ENCODE measurements around the gene ANKRD33B. TPM values are rescaled to one million over a fixed set of nuclear protein-coding genes. Genes with fewer than 3 reads are reported as not detected.
A peak's percentile ranks its signal among the peaks of the same experiment; 100 is the strongest.
"Not testable (repeated sequence)": the region's sequence is repeated elsewhere in the genome, so short reads cannot be mapped to it uniquely, and the experiment has no call there.

The ANKRD33B gene
- polyA plus RNA-seq (ENCODE audit: insufficient read length), result 1.5 TPM
- long read RNA-seq, donor 1, result 0 reads
- long read RNA-seq, donor 2, full-length matches to known transcripts, result 1 of 1 reads
- long read RNA-seq, donor 2, partial matches to known transcripts, result 0 of 1 reads
- long read RNA-seq, donor 2, other reads (novel, unspliced or antisense), result 0 of 1 reads
- long read RNA-seq, donor 3, result 0 reads
- long read RNA-seq, donor 4, result 0 reads
- long read RNA-seq, donor 5, result 0 reads
- long read RNA-seq, donor 6, result 0 reads
- long read RNA-seq, donor 7, result 0 reads
- long read RNA-seq, donor 8, result 0 reads

DNA sequence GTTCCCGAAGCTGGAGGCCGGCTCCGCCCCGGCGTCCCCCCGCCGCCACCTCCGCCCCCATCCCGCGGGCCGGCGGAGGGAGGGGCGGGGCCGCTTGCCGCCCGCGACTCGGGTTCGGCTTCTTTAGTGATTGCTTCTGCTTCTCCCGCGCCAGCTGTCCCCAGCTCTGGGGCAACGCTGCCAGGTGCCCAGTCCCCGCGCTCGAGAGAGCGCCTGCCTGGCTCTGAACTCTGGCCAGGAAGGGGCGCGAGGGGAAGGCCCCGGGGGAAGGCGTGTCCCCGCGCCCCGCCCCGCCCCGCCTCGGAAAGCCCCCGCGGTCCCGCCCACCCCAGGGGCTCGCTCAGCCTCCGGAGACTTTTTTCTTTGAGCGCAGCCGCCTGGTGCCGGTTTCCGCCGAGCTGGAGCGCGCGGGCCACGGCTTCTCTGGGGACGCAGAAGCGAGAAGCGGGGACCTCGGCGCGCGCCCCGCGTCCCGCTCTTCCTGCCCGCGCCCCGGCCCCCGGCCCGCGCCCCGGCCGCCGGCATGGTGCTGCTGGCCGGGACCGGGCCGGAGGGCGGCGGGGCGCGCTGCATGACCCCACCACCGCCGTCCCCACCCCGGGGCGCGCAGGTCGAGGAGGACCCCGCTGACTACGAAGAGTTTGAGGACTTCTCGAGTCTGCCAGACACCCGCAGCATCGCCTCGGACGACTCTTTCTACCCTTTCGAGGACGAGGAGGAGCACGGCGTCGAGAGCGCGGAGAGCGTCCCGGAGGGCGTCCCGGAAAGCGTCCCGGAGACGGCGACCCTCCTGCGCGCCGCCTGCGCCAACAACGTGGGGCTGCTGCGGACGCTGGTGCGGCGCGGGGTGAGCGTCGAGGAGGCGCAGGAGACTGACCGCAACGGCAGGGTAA, at the start of gene ANKRD33B:
Gene ANKRD33B, plus strand, starts transcription at position 126 of the 893 bp plus-strand sequence. Its CDS starts 398 bp downstream, at position 524.
- peak; percentile 59 for DNase-seq

DNA sequence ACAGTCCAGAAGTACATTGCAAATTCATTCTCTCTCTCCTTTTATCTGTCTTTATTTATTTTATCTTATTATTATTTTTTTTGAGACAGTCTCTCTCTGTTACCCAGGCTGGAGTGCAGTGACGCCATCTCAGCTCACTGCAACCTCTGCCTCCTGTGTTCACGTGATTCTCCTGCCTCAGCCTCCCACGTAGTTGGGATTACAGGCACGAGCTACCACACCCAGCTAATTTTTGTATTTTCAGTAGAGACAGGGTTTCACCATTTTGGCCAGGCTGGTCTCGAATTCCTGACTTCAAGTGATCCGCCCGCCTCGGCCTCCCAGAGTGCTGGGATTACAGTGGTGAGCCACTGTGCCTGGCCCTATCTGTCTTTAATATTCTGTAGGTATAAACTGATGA, 49.3 kb upstream of the ANKRD33B start:
- not testable (repeated sequence) for DNase-seq

DNA sequence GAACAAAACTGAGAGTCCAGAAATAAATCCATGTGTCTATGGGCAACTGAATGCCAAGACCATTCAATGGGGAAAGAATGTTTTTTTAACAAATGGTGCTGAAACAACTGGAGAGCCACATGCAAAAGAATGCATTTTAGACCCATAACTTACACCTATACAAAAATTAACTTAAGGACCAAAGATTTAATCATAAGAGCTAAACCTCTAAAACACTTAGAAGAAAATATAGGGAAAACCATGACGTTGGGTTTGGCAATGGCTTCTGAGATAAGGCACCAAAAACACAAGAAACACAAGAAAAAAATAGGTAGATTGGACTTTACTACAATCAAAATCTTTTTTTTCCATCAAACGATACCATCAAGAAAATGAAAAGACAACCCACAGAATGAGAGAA, 48.4 kb upstream of the ANKRD33B start:
- DNase-seq, result no peak

DNA sequence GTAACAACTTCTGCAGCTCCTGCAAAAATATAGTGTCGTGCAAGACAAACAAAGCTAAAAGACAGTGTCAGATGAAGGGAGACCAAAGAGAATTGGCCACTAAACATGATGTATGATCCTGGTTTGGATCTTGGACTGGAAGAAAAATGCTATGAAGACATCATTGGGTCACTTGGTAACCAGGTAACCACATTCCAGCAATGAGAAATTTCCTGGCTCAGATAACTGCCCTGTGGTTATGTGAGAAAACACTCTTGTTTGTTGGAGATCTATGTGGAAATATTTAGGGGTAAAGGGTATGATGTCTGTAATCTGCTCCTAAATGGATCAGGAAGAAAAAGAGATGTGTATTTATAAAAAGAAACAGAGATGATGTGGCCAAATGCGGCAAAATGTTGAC, 45.5 kb upstream of the ANKRD33B start:
- DNase-seq, result no peak

DNA sequence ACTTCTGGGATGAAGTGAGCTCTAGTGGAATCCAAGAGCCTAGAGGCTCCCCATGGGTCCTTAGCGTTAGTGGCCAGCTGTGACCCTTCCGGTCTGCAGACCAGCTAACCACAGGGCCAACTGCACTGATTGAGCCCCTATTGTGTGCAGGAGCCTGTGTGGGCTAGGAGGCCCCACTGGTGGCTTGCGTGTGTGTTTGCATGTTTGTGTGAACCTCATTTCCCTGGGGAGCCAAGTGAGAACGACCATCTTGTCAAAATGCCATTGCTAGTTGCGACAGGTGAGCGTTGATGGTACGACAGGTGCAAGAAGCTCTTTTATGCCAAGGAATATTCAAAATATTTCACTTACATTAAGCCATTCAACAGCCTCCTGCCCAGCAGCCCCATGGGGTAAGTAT, 44.1 kb upstream of the ANKRD33B start:
- no peak for DNase-seq

DNA sequence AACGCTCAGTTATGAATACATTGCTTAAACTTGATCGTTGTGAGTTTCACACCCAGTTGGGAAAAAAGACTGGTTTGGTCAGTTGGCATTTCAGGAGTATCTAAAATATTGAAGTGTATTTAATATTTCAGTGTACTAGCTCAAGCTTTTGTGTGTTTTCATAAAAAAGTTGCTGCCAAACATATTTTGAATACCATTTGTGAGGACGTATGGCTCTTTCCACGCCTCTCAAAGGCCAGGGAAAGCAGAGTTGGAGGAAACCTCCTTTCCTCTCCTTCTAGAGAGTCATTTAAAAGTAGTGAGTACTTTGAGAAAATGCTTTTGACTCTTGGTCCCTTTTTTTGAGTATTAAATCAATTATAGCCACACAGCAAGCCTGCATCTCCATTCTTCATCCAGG, 43.2 kb upstream of the ANKRD33B start:
- DNase-seq, result no peak

DNA sequence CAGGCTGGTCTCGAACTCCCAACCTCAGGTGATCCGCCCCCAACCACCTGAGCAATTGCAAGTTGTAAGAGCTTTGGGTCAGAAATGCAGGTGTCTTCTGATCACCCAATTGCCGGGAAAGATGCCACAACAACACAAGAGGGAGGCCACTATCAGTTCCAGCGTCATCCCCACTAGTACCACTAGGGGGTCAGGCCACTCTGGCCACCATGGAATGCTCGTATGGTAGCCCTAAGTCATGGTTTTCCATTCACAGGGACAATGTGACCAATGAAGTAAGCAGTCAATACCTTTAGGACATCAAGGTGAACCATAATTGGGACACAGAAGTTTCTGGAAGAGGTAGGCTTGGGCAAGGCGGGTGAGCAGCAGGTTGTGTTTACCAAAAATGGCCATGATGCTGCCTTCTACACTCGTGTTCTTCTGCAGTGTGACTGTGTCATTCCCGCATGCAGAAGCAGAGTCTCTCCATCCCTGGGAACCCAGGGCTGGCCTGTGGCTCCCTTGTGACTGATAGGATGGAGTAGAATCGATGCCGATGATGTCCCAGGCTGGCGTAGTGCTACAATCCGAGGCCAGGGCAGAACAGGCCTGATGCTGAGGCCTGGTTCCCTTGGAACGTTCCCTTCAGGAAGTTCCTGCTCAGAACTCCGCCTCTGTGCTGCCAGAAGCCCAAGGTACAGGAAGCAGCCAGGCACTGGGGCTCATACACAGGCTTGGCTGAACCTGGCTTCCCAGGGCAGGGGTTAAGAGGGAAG, 42.2 kb upstream of the ANKRD33B start:
- no peak for DNase-seq

DNA sequence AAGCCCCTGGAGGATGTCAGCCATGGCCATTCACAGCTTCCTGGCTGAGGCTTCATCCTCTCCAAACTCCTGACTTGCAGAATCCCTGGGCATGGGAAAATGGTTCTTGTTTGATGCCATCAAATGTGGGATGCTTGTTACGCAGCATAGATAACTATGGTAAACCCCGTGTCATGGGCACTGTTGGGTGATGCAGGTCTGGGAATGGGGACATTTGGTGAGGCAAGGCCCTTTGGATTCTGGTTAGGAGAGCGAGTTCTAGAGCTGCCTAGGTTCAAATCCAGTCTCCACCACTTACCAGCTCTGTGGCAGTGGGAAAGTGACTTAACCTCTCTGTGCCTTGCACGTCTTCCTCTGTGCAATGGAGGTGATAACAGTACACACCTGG, 41.7 kb upstream of the ANKRD33B start:
- DNase-seq, result no peak

DNA sequence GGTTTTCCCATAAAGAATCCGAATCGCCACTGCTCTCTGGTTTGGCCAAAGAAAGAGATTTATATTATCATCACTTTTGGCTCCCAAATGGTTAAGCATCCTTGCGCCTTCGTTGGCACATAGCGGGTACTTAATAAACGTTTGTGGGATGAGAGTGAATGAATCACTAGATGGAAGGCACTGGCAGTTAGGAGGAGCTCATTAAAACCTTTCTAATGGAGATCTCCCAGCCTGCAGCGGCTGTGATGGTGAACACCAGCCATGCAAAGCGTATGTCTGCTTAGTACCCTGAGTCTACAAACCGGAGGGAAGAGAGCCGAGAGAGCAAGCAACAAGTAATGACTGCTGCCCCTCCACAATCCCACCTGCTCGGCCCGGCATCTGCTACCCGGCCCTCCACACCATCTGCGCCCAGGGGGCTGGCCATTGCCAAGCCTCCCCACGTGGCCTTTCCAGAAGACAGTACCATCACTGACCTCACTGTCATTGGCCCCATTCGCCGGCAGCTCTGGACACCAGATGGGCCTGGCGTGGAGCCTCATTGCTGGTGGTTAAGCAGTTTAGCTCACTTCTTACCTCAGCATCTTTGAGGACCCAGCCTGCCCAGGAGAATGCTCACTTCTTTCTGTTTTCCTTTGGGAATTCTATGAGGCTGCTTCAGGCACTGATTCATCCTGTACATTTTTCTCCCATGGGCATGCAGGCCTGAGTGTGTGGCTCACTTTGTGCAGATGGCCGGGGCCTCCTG, 39.3 kb upstream of the ANKRD33B start:
- no peak for DNase-seq

DNA sequence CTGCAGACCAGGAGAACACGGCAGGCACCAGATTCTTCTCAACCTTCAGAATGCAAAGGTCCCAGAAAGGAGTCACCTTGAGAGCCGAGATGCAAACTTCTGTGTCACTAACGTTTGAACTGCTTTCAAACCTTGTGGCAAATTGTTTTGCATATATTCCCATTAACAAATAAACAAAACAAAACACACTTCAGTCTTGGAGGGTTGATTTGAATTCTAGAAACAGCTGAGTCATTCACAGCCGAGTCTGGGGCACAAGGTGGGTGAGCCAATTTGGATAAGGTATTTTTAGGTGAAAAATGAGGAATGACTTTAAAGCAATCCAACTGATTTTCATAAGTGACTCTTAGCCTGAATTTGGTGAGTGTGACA, 38.8 kb upstream of the ANKRD33B start:
- DNase-seq, result no peak

DNA sequence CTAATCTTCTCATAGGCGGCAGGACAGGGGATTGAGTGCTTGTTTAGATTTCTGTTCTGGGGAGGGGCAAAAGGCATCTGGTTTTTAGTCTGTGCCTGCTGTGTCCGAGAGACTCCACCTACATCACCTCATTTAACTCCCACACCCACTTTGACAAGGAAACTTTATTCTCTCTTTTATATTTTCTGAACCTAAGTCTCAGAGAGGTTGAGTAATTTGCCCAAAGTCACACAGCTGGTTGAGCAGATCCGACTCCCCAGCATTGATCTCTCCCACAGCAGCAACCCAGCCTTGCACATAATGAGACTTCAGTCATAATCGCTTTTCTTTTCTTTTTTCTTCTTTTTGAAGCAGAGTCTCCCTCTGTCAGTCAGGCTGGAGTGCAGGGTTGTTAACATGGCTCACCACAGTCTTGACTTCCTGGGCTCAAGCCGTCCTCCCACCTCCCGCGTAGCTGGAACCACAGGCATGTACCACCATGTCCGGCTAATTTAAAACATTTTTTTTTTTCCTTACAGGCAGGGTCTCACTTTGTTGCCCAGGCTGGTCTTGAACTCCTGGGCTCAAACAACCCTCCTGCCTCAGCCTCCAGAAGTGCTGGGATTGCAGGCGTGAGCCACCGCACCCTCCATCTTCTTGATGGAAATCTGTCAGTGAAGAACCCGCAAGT, 36.5 kb upstream of the ANKRD33B start:
- no peak for DNase-seq

DNA sequence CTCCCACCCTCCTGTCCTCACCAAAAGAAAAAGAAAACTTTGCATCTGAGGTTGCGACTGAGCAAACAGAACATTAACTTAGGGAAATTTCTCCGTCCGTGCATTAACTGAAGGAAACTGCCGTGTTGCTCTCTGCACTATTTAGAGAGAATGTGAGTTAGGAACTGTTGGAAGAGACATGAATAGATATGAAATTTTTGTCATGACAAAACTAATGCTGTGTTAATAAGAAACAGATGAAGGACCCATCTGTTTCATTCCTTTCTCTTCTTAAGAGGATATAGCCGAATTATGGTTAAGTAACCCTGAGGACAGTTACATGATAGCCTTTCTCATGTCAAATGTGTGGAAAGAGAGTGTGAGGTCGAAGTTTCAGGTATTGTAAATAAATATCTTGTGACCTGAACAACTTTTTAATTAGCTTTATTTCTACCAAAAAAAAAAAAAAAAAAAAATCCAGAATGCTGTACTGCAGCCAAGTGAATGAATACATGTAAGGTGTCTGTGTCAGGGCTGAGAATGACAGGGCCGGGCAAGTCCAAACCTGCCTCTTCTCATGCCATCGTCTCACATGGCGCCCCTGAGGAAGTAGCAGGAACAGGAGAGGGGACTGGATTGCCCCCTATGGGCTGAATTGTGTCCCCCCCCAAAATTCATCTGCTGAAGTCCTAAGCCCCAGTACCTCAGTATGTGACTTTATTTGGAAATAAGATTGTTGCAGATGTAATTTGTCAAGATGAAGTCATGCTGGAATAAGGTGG, 35.6 kb upstream of the ANKRD33B start:
- DNase-seq, result no peak

DNA sequence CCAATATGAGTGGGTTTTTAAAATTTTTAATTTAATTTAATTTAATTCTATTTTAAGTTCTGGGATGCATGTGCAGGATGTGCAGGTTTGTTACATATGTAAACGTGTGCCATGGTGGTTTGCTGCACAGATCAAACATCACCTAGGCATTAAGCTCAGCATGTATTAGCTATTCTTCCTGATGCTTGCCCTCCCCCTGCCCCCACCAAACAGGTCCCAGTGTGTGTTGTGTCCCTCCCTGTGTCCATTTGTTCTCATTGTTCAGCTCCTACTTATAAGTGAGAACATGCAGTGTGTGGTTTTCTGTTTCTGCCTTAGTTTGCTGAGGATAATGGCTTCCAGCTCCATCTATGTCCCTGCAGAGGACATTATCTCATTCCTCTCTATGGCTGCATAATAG, 35.0 kb upstream of the ANKRD33B start:
- DNase-seq, result no peak

DNA sequence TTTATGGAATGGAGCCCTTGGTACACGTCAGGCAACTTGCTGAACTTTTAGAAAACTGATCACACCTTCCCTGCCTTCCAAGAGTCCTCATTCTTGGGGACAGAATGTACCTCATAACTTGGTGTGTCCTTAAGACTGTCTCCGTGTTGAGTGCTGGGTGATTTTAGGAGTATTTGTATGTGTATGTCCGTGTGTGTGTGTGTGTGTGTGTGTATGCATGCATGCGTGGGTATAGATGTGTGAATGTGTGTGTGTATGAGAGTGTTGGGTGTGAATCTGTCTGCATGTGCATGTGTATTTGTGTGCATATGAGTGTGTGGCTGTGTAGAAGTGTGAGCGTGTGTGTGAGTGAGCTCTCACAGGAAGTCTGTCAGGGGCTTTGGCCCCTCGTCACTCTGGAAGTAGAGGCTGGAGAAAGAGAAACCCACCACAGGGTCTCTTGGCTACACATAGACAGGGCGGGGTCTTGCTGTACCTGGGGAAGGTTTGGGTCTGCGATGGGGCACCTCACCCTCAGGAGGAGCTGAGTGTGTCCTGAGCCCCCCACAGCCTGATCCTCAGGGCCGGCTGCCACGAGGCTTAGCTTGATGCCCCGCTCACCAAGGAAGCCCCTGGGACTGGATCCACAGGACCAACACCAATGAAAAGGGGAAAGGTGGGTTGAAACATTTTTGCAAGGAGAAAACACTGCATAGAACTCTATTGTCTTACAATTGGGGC, 33.1 kb upstream of the ANKRD33B start:
- DNase-seq, result no peak

DNA sequence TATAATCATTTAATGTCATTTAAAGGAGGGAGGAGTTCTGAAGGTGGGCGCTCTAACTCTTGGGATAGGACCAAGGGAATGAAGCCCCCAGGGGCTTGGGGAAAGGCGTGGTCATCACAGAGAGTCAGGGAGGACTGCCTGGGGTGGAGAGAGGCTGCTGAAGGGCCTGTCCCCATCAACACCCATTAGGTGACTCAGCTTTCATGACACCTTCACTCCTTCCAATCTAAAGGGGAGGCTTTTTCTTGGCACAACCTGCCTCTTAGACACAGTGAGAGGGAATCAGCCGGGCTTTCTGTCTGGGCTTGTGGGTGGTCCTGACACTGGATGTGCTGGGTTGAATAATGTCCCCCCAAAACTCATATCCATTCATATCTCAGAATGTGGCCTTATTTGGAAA, 31.4 kb upstream of the ANKRD33B start:
- no peak for DNase-seq

DNA sequence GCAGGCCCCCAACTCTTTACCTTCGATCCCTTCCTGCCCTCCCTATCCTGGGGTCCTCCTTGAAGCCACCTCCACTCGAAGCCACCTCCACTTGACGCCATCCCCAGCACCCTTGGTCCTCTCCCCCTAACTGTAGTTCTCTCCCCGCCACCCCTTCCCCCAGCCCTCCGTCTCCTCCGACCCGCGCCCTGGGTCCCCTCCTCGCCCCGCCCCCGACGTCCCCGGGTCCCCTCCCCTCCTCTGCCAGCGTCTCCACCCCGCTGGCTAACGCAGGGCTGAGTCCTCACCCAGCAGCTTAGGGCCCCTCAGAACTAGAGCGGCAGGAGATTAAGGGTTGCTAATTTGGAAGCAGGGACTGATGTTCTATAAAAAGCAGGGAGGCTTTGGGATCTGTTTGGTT, 30.6 kb upstream of the ANKRD33B start:
- no peak for DNase-seq

DNA sequence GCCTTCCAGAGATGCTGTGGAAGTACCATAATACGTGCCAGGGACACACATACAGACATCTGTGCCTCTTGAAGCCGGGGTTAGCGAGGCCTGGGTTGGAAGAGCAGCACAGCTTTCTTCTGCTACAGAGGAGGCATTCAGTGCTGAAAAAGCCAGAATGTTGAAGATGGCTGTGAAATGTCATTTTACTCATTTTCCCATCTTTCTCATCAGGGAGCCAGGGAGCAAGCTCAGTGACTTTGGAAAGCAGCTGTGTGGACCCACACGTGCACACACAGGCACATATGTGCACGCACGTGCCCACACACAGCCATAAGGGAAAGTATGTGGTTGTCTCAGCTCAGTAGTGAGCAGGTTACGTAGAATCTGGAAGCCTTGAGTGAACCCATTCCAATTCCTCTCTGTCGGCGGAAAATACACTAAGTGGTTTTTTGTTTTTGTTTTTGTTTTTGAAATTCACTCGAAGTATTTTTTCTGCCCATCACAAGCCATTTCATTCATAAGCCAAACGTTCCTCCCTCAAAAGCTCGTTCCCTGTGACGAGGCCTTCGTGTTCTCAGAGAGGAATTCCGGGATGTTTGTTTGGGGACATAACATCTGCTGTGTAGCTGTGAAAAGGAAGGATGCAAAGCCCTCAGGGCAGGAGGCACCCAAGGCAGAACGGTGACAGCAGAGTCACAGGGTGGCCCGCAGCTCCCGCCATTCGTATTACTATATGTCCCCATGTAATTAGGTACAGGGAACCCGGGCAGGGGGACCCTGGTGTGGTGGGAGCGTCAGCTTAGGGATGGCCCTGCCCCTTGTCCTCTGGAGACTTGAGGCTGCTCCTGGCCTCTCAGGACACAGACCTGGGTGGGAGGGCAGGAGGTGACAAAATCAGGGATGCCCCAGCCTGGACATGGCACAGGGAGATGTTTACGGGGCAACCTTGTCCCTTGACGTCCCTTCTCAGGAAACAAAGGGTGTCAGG, 29.0 kb upstream of the ANKRD33B start:
- DNase-seq, result no peak

DNA sequence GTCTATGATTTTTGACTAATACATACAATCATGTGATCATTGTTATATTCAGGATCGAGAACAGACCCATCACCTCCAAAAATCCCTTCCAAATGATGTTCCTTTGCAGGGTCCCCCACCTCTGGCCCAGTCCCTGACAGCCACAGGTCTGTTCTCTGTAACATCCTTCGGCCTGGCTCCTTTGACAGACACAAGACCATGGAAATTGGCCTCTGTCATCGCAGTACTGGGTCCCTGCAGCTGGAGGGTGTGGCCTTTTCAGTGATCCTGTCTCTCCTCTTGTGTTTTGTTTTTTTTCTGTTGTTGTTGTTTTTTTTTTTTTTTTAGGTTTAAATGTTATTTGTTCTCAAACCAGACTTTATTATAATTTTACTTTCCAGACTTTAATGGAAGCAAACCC, 27.4 kb upstream of the ANKRD33B start:
- no peak for DNase-seq

Measured in left kidney (tissue), 8 donors.